GM12891 (cell line): ENCODE measurements around the gene SLC25A20.

Experiments used
- POLR2A ChIP-seq: IDR thresholded peaks from 2 replicates; pipeline ENCODE4 v1.6.1; 2011; ENCODE audit warnings: low read depth, low read length, control low read depth
- POLR2AphosphoS5 ChIP-seq: IDR thresholded peaks from 2 replicates; pipeline ENCODE4 v1.6.1; 2011; ENCODE audit warnings: low read depth, low read length, control low read depth
- TAF1 ChIP-seq: IDR thresholded peaks from 2 replicates; pipeline ENCODE4 v1.6.1; 2011; ENCODE audit warnings: low read depth, low read length, control low read depth

DNA sequence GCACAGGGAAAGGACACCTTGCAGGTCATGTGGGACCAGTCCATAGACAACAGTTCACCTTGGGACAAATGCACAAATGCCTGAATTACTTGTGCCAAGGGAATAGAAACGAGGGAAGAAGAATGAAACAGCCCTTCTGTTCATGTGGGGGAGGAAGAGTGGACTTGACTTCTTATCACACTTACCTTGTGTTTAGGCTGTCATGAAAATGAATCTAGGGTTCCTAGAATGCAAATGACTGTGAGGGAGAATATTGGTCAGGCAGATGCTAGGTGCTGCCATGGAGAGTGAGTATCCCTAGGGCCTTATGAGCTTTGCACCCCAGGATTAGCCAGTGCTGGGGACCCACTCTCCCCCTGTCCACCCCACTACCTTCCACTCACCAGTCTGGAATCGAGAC, 40.0 kb downstream of the SLC25A20 start:
- TF ChIP-seq POLR2AphosphoS5 (no peak), POLR2A (no peak), TAF1 (no peak)
